ENCODE measurements around the gene JAML. TPM values are rescaled to one million over a fixed set of nuclear protein-coding genes. Genes with fewer than 3 reads are reported as not detected.

Gene JAML
- total RNA-seq, 1 experiment from 2014 or later, result not detected

DNA sequence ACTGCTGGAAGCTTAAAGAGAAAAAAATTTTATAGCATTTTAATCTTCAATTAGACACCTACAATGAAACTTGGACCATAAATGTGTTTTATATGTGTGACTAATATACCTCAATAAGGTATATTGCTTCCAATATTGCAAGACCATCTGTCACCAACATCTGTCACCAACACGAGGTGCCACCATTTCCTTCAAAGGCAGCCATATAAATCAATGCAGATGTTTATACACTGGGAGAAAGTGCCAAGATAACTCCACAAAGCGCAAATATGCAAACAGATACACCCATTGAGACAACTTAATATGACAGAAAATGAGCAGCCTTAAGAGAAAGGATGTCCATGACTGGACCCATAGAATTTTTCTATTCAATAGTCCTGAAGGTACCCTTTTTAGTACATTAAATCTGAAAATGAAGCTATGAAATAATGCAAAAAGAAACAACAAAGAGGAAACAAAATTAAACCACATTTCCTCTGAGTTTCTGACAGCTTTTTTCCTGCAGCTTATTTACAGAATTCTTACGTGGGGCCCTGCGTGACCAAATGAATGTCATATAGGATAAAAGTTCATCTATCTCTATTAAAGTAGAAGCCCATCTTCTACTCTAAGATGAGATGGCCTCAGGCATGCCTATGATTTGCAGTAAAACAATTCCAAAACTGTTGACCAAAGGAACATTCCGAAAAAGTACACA lies 14.8 kb upstream of the JAML start:
- DNase-seq (ENCODE audit: low spot score), result no peak

DNA sequence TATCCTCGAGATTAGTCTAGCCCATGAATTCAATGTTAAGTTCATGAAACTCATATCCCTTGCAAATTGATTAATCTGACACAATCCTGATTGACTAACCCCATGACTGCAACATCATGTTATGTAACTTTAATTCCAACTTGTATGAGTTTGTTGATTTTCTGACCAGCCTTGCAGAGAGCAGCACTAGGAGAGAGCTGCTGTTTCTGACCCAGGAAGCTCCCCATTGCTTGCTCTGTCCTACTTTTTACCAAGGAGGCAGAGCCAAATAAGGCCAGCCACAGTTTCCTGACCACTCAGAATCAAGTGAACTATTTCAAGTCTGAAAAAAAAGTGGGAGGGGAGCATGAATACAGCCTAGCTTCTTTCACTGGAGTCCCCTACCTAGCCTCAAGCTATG lies 14.1 kb upstream of the JAML start:
- DNase-seq (ENCODE audit: low spot score), result no peak

DNA sequence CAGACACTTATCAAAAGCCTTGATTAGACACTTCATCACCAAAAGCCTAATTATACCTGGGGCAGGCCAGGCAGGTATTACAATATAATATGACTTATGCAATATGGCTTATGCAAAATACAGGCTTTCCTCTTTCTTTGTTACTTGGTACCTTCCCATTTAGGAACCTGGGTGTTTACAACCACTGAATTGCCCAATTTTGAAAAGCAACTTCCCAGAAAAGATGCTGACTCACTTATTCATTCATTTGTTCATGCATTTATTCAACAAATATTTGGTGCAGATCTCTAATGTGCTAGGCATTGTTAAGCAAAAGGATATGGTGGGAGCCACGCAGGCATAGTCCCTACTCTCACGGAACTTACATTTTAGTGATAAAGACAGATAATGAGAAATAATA lies 13.6 kb upstream of the JAML start:
- no peak for DNase-seq (ENCODE audit: low spot score)

DNA sequence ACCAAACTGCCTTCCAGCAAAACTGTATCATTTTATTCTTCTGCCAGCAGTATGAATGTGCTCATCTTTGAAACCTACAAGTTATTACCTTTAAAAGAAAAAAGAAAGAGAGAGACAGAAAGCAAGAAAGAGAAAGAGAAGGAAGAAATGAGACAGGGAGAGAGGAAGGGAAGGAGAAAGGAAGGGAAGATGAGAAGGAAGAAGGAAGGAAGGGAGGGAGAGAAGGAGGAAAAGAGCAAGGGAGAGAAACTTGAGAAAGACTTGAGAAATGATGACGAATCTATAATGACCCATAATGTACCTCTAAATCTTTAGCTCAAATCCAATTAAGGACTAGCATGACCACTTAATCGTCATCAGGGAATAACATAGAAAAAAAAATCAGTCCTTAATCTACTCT lies 11.4 kb upstream of the JAML start:
- DNase-seq (ENCODE audit: low spot score), result no peak

DNA sequence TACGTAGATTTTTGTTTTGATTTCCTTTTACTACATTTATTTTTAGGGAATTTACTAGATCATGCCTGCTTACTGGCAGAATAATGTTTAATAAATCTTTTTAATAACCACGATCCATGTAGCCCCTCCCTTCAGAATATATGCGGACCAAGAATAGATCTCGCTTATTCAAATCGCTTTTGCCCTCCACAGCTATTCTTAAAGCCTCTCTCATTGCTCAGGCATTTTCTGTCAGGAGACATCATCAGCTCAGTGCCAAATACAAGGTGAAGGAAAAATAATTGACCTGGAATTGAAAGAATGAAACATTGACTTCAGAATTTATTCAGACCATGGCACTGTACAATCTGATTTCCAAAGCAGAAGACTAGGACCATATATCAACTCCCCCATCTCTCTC lies 10.0 kb upstream of the JAML start:
- DNase-seq (ENCODE audit: low spot score), result no peak

DNA sequence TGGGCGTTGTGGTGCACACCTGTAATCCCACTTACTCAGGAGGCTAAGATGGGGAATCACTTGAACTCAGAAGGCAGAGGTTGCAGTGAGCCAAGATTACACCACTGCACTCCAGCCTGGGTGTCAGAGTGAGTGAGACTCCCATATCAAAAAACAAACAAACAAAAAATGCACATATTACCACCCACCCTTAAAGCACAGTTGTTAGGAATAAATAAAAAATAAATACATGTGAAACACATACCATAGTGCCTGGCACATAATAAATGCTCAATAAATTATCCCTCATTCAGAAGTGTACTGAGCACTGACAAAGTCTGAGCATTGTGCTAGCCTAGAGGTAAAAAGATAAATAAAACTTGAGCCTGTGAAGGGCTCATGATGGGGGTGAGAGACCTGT lies 9.0 kb upstream of the JAML start:
- DNase-seq (ENCODE audit: low spot score), result no peak

DNA sequence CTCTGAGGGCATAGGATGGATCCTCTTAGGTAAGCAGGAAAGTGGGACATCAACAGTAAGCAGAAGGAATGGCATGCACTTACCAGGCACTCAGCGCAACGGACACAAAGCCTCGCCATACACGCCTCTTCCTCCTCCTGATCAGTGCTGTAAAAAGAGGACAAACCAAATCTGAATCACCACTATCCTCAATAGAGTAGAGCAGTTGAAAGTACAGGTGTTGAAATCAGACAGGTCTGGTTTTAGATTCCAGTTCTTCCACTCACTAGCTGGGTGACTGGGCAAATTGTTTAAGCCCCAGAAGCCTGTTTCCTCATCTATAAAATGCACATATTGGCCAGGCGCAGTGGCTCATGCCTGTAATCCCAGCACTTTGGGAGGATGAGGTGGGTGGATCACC lies 8.6 kb upstream of the JAML start:
- DNase-seq (ENCODE audit: low spot score), result no peak

DNA sequence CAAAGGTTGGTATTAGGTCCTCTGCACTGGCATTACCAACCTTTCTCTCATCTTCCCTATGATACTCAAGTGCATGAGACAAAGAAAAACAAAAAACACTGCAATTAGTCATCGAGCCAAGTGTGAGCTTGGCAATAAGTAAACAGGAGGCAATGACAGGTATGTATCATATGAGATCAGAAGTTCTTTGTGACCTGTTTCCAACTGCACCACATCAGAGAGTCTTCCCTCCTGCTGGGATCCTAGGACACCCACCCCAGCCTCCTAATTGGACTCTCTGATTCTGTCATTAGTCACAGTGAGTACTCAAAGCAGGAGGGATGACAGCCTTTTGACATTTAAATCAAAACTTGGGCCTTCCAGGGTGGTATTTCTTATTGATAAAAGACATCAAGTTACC lies 7.8 kb upstream of the JAML start:
- DNase-seq (ENCODE audit: low spot score), result no peak

DNA sequence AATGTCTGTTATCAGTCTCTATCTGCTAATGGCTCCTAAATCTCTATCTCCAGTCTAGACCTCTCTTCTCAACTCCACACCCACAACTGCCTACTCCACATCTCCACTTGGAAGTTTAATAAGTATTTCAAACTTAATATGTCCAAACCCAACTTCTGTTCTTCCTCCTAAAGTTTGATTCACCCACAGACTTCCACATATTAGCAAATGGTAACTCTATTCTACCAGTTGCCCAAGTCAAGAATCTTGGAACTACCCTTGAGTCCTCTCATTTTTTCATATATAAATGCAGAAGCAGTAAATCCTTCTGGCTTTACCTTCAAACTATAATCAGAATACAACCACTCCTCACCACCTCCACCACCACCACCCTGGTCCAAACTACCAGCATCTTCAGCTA lies 6.7 kb upstream of the JAML start:
- DNase-seq (ENCODE audit: low spot score), result no peak

DNA sequence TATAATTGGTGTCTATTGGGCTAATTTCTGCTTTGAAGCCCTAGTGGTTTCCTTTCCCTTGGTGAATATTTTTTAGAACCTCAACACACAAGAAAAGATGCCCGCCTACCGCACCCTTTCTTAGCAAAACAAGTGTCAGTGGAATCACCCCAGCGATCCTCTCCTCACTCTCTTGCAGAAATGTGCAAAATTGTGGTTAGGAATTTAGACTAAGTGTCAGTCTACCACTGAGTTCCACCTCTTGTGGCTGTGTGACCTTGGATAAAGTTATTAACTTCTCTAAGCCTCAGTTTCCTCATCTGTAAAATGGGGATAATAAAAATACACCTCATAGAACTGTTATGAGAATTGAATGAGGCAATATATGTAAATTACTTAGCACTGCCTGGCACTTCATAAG lies 5.3 kb upstream of the JAML start:
- DNase-seq (ENCODE audit: low spot score), result no peak

DNA sequence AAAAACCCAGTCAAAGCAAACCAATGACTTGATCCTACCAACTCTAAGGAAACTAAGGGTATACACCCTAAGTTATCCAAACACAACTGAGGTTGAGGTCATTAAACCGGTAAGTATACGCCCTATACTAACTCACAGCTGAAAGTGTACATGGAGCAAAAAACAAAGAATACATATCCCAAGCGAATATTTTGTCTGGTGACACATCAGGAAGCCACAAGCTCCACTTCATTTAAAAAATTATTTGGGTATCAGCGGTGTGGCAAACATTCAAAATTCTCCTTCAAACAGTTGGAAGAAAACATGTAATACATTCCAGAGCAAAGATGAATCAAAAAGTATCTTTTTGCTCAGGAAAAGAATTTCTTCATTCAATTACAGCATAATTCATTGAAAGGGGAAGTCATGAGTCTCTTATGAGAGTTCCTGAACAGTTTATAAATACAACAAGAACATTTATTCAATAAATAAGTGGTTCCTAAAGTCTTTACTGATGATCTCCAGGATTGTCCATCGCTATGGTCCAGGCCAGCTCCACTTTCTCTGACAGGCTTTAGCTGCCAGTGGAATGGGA lies 4.5 kb upstream of the JAML start:
- no peak for DNase-seq (ENCODE audit: low spot score)

DNA sequence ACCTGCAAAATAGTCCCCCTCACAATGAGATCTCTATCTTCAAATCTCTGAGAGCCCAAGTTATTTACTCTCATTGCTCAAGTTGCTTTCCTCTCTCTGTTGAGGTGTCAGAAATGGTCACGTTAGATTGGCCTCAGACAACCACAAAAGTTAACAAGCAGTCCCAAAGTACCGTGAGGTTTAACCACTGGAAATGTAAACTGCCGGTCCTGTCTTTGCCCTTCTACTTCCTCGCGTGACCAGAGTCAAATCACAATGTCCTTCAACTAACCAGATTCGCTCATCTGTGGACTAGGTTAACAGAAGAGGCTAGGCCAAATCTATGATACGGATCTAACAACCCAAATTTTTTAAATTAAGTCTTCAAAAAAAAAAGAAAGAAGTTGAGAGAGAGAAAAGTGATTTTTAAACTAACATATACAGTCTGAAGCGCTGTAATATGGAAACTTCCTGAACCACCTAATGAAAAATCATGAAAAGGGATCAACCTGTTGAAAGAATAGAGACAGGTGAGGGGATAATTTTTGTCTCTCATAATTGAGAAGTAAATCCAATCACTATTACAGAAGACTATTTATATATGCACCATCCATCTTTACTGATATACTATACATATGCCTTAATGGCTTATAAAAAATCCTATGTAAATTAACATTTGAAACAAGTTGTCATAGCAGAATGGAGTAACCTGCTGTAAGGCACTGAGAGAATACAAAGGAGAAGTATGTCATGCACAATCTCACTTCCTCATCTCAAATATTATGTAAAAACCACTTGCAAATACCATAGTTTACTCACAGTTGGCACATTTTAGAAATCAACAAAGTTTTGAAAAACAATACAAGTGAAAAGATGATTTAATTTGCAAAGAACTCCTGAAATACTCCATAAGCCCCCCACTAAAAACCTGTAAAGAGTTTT lies 3.3 kb upstream of the JAML start:
- DNase-seq (ENCODE audit: low spot score), result no peak

DNA sequence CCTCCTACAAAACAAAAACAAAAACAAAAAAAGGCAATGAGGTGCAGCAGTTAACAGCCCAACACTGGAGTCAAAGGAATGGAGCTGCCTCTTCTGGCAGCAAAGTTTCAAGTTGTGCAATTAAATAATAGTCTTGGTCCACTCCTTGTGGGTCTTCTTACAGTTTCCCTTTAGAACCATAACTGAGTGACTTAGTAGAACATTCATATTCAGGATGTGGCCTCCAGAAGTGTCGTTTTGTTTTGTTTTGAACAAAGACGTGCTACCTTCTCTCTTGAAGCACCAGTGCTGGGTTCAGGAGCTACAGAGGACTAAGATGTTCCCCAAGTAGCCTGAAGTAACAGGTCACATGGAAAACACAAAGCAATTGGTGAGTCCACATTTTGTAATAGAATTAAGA lies 2.0 kb upstream of the JAML start:
- no peak for DNase-seq (ENCODE audit: low spot score)

DNA sequence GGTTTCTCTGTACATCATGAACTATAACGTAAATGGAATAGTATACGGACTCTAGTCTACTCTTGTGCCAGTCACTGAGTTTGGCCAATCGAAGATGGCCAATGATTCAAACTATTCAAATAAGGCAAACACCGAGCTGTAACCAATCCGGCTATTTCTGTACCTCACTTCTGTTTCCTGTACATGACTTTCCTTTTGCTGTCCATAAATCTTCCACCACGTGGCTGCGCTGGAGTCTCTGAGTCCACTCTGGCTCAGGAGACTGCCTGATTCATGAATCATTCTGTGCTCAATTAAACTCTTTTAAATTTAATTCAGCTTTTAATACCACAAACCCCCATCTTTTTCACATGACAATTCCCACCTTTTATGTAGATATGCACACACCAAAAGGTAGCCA lies 1.5 kb upstream of the JAML start:
- DNase-seq (ENCODE audit: low spot score), result no peak

DNA sequence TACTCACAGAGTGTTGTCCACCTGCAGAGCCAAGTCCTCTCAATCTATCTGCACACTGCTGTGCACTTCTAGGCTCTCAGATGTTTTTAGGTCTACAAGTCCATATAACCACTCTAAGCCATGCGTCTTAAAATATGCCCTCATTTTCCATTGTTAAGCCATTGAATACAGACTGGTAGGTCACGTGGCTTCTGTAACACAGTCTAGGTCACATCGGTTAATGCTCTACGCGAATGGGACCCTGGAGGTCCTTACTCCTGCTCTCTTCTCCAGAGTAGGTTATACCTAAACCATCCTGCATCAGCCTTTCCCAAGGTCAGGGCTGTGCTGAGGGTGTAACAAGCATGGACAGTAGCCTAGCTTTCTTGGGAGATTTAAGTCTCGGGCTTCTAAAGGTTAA lies 819 bp downstream of the JAML start:
- no peak for DNase-seq (ENCODE audit: low spot score)

DNA sequence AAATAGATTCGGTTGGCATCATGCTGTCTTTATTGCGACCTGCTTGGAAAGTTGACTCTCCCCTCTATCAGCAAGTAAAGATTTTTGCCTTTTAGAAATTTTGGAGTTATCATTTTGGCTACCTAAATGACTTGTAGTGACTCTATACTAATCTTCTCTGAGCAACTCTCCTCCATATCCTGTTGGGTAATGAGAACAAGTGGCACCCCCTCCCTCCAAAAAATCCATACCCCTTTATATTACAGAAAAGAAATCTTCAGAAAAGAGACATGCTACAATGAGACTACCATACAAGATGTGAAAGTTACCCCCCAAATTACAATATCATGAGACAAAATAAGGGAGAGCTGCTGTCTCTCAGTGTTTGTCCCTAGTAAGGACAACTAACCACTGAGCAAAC lies 1.2 kb downstream of the JAML start:
- DNase-seq (ENCODE audit: low spot score), result no peak

DNA sequence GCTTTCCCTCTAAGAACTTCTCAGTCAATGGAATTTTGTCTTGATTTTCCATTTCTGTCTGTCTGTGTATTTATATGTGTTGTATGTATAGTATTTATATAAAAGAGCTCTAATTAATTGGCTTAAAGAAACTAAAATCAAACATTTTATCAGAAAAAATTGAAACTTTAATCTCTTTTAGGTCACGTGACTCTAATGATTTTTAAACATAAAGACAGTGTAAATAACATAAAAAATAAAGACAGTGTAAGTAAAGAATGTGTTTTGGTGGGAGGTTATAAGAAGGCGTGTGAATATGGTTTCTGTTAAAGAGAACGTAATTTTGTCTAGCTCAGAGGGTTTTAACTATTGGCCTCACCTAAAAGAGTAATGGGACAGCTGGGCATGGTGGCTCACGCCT lies 2.4 kb downstream of the JAML start:
- no peak for DNase-seq (ENCODE audit: low spot score)

DNA sequence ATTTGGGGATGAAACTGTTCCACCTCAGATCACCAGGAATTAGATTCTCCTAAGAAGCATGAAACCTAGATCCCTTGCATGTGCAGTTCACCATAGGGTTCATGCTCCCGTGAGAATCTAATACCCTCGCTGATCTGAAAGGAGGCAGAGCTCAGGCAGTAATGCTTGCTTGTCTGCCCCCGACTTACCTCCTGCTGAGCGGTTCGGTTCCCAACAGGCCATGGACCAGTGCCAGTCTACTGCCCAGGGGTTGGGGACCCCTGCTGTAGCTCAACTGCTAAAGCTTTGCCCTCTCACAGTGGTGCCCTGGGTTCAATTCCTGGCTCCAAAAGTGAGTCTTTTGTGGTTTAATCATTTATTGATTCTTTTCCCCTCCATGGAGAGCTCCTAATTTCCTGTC lies 3.4 kb downstream of the JAML start:
- no peak for DNase-seq (ENCODE audit: low spot score)

DNA sequence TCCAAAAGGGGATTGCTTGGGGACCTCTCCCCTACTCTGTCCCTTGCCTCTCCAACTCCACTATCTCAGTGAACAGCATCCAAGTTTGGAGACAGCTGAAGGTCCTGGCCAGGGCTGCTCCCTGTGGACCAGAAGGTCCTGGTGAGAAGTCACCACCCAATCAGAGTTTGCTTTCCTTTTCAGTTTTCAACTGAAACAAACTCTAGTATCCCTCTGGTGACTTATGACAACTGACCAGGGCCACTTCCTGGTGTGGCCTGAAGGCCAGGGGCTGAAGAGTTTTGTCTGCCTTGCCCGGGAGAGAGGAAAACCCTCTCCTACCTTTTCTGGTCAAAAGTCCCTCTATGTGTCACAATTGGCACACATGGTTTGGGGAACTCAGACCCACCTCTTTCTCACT lies 5.1 kb downstream of the JAML start:
- no peak for DNase-seq (ENCODE audit: low spot score)

DNA sequence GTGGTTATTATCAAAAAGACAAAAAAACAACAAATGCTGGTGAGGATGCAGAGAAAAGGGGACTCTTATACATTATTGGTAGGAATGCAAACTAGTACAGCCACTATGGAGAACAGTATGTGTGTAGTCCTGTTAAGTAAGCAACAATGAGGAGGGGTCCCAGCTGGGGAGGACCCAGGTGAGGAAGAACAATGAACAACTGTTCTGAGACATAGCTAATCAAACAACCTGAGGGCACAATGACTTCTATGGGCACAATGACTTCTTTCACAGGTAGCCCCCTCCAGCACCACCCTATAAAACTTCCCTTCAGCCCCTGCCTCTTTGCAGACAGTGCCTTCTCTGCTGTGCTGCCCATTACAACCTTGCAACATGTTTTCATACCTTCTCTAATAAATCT lies 5.6 kb downstream of the JAML start:
- no peak for DNase-seq (ENCODE audit: low spot score)

DNA sequence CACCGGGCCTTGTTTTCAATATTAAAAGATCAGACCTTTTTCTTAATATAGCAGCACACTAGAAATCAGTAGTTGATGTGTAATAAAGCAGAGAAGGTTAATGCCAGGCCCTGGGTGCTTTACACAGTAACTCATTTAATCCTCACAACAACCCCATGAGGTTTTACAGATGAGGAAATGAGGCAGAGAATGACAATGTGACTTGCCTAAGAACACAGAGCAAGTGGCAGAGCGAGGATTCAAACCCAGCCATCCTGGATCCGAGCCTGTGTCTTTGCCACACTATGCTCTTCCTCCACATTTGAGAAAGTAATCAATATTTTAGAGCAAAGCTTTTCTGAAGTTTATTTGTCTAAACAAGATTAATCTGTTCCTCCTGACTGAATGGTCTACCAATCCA lies 7.2 kb downstream of the JAML start:
- no peak for DNase-seq (ENCODE audit: low spot score)

DNA sequence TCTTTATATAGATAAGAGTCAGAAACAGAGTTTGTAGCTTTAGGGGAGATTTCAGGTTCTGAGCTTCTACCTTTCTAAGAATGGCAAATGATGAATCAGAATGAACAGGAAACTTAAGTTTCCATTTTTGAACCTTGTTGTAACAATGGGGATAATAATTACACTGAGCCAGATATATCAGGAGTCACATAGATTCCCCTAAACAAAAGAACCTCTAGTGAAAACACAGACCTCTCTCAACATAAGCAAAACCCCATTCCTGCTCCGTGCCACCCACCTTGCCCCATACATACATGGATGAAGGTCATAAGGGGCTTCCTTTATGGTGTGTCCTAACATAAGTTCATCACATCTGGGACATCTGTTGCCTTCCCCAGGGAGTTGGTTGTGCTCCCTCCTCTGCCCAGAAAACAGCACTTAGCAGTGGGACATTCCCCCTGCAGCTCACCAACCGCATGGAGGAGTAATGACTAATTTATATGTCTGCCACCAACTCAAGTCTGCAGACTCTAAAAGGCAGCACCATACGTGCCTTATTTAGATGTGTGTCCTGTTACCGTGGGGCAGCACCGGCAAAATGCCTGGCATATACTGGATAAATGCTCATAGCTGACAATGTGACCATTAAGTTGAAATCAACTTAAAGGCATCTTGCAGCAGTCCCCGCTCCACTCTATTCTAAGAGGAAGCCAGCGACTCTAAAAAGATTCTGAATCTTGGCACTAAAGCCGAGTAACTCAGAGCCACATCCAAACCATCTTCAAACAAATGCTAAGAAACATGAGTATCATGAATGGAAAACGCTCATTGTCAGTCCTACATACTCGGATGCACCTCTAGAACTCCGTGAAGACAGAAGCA lies 8.0 kb downstream of the JAML start:
- DNase-seq (ENCODE audit: low spot score), result no peak
